Activated CD8-positive, alpha-beta T cell treated with anti-CD3 and anti-CD28 coated beads for 36 hours (primary cell): ENCODE results near the gene PARD6G. TPM values are rescaled to one million over a fixed set of nuclear protein-coding genes. Genes with fewer than 3 reads are reported as not detected.

Experiments used
- ATAC-seq: fragments of 200-7000 bp; cut with Tn5 transposase; one replicate; pipeline ENCODE4 v1.10.0; 2021; ENCODE audit warnings: mild to moderate bottlenecking, moderate library complexity
- CTCF ChIA-PET: fragments of 350-600 bp; sonication (Branson Sonifier 250); formaldehyde crosslinking; loops from one replicate; lab custom pipeline; 2021; ENCODE audit warnings: antibody characterized with exemption; lab: Charles Lee
- POLR2A ChIA-PET: fragments of 350-600 bp; sonication (Branson Sonifier 250); formaldehyde crosslinking; loops from one replicate; lab custom pipeline; 2021; ENCODE audit warnings: antibody characterized with exemption; lab: Charles Lee
- DNase-seq: peaks from one replicate; pipeline ENCODE4 v3.0.0-alpha.2; 2020
- H3K27ac Mint-ChIP-seq: one replicate; pipeline ENCODE4 v1.8.0; 2021; ENCODE audit warnings: mild to moderate bottlenecking, mixed read lengths
- H3K27me3 Mint-ChIP-seq: one replicate; pipeline ENCODE4 v1.8.0; 2021; ENCODE audit warnings: mixed read lengths
- H3K36me3 Mint-ChIP-seq: one replicate; pipeline ENCODE4 v1.8.0; 2021; ENCODE audit warnings: low read depth, mixed read lengths
- H3K4me1 Mint-ChIP-seq: one replicate; pipeline ENCODE4 v1.8.0; 2021; ENCODE audit warnings: low read depth, mixed read lengths
- H3K4me3 Mint-ChIP-seq: one replicate; pipeline ENCODE4 v1.8.0; 2021; ENCODE audit warnings: mild to moderate bottlenecking, moderate library complexity, mixed read lengths
- H3K9me3 Mint-ChIP-seq: one replicate; pipeline ENCODE4 v1.8.0; 2021; ENCODE audit warnings: mixed read lengths
- CTCF ChIP-seq: fragments of 200-600 bp; IDR thresholded peaks from one replicate; pipeline ENCODE4 v1.8.0; 2022; ENCODE audit warnings: antibody characterized with exemption, mild to moderate bottlenecking
- intact Hi-C: fragments of 100-400 bp; cut with micrococcal nuclease; formaldehyde crosslinking; loops from one replicate; pipeline ENCODE4 v1.10.0; 2022
- total RNA-seq, 2 experiments: library from RNA; stranded (reverse); gene quantifications; one replicate each; pipeline ENCODE4 v1.2.3, GENCODE V29; 2021

The PARD6G gene
- total RNA-seq, 2 experiments from 2014 or later, result 0.16 to 0.23 TPM

DNA sequence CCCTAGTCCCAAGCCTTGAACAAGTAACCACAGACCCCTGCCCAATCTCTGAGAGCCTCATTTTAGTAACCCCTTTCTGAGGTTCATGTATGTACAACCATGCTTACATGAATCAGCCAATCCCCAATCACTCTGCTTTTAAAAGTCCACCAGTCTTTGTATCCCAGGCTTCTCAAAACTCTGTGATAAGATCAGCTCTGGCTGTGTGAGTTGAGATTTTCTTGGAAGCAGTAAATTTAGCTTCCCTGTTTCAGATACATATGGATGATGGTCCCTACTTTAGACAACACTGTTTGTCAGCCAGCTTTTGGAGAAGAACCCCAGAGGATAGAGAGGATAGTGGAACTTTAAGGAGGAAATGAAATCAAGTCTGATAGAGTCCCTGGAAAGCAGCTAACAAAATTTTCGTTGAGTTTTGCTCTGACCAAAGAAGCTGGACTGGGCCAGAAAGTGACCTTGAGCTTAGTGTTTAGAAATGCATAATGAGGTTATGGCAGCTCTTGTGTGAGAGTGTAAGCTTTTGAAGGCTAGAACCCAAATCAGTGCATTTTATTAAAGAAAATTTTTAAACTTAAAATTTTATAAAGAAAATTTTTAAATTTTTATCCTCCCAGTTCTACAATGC lies 134.6 kb downstream of the PARD6G start:
- no peaks in the 10 kb centered on the region for H3K9me3 Mint-ChIP-seq
- H3K4me1 Mint-ChIP-seq, result peaks cover 52% of the 10 kb centered on the region
- DNase-seq (no peak), ATAC-seq (no peak)
- POLR2A ChIA-PET, result no interaction called here
- H3K36me3 Mint-ChIP-seq, result peaks cover 32% of the 10 kb centered on the region
- CTCF ChIA-PET, result interaction anchor here (4.0 kb wide), 1 partner anchor 46 kb away, joined by 22 read pairs; no protein-coding TSS in a partner anchor
- H3K4me3 Mint-ChIP-seq, result no peak overlapping the region
- no peaks in the 10 kb centered on the region for H3K27me3 Mint-ChIP-seq
- intact Hi-C loops, result no loop called here
- no peak for TF ChIP-seq CTCF
- H3K27ac Mint-ChIP-seq, result no peak overlapping the region

DNA sequence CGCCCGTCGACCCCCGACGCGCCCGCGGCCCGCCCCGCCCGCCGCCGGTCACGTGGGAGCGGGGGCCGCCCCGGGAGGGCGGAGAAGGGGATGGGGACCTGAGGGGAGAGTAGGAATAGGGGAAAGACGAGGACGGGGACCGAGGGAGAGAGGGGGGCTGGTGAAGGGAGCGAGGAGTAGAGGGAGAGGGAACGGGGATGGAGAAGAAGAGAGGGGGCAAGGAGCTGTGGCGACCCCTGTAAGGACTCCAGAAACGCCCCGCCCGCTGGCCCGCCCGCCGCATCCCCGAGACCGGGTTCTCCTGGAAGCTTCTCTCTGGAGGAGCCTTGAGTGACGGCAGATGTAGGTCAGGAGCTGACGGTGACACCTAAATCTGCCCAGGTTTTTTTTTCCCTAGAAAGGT lies 137.6 kb downstream of the PARD6G start:
- CTCF ChIA-PET, result interaction anchor here (1.0 to 4.0 kb wide), 3 partner anchors 49 to 75 kb away, joined by 3 to 22 read pairs (median 3); no protein-coding TSS in a partner anchor
- Mint-ChIP-seq H3K4me3 (peak overlapping the region; percentile 85), H3K9me3 (no peaks in the 10 kb centered on the region), H3K4me1 (peaks cover 51% of the 10 kb centered on the region), H3K27me3 (no peaks in the 10 kb centered on the region), H3K36me3 (peaks cover 24% of the 10 kb centered on the region), H3K27ac (peak overlapping the region; percentile 90)
- intact Hi-C loops, result no loop called here
- ATAC-seq (peak; percentile 12), DNase-seq (peak; percentile 35)
- POLR2A ChIA-PET, result interaction anchor here (1.3 to 2.7 kb wide), 3 partner anchors 75 to 431 kb away, joined by 3 to 12 read pairs (median 5); partner anchors contain the start of genes RBFA and TXNL4A
- TF ChIP-seq CTCF, result no peak

GRCh38 chr18:80108739-80109675 lies 138.3 kb downstream of the PARD6G start, which contains the start of gene ADNP2:
Gene ADNP2 (plus strand): TSS chr18:80109262. CDS start chr18:80117543, 8,281 bp downstream.
- ATAC-seq, result peak; percentile 84
- Mint-ChIP-seq H3K27me3 (no peaks in the 10 kb centered on the region), H3K9me3 (no peaks in the 10 kb centered on the region), H3K36me3 (peaks cover 24% of the 10 kb centered on the region), H3K4me1 (peaks cover 47% of the 10 kb centered on the region), H3K4me3 (peak within 1 kb of the TSS; percentile 85), H3K27ac (peak within 1 kb of the TSS; percentile 90)
- intact Hi-C loops, result no loop called here
- ChIA-PET POLR2A (interaction anchor here (0.7 to 2.7 kb wide), 5 partner anchors 75 to 430 kb away, joined by 3 to 12 read pairs (median 3); partner anchors contain the start of genes RBFA and TXNL4A), CTCF (interaction anchor here (1.0 to 4.0 kb wide), 2 partner anchors 49 to 62 kb away, joined by 3 to 22 read pairs; no protein-coding TSS in a partner anchor)
- peak; percentile 94 for DNase-seq
- no peak for TF ChIP-seq CTCF

DNA sequence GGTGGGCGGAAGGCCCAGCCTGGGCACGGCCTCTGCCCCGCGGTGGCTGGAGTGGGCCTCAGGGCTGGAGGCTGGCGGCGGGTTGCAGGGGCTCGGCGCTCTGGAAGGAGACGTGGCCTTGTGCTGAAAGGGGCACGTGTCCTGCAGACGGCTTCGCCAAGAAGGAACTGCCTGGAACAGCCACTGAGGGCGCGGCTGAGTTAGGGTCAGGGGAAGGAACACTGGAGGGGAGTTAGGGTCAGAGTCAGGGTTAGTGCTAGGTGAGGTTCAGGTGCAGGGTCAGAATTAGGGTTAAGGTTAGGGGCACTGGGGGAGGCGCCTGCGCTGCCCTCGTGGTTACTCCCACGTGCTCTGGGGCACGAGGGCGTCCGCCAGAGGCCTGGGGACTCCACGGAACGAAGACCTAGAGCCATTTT lies 139.2 kb downstream of the PARD6G start:
- ATAC-seq, result no peak
- no peak for TF ChIP-seq CTCF
- Mint-ChIP-seq H3K36me3 (peaks cover 18% of the 10 kb centered on the region), H3K27me3 (no peaks in the 10 kb centered on the region), H3K4me1 (peaks cover 42% of the 10 kb centered on the region), H3K4me3 (peak overlapping the region; percentile 70), H3K9me3 (no peaks in the 10 kb centered on the region), H3K27ac (no peak overlapping the region)
- DNase-seq, result no peak
- intact Hi-C loops, result no loop called here
- POLR2A ChIA-PET, result interaction anchor here (2.7 kb wide), 1 partner anchor 119 kb away, joined by 12 read pairs; the partner anchor contains the start of gene TXNL4A
- CTCF ChIA-PET, result no interaction called here
